ENCODE results near the gene PPP3CA.

GRCh38 chr4:101098666-101099400 is 248.5 kb downstream of the PPP3CA start:
- TF ChIP-seq POLR2A (IDR thresholded peaks at IDR 0.05) (no peak), CTCF (IDR thresholded peaks at IDR 0.05) (no peak)
